VCaP (cell line): ENCODE data around the gene CXCL14.

Experiments
- H3K27ac ChIP-seq: fragments of 450-650 bp; 2 replicates; pipeline ENCODE4 v1.5.1; 2017
- CTCF ChIP-seq: fragments of 450-650 bp; conservative IDR thresholded peaks from 2 replicates; pipeline ENCODE4 v1.5.1; 2017; ENCODE audit warnings: mild to moderate bottlenecking, moderate library complexity

Gene CXCL14

GRCh38 chr5:135567661-135568060, 11.1 kb downstream of the CXCL14 start:
- no peak overlapping the region for H3K27ac ChIP-seq
- no peak for TF ChIP-seq CTCF

- TF ChIP-seq CTCF: peak; percentile 17
Measured at GRCh38 chr5:135566422-135567400, 12.1 kb downstream of the CXCL14 start.

GRCh38 chr5:135565725-135566421, 12.9 kb downstream of the CXCL14 start:
- H3K27ac ChIP-seq: no peak overlapping the region
- TF ChIP-seq CTCF: peak; percentile 97

More at GRCh38 chr5:135566422-135567400, 12.1 kb downstream of the CXCL14 start:
- H3K27ac ChIP-seq: no peak overlapping the region

- no peak for TF ChIP-seq CTCF
- H3K27ac ChIP-seq: no peak overlapping the region
Measured at GRCh38 chr5:135565266-135565665, 13.5 kb downstream of the CXCL14 start.

- no peak overlapping the region for H3K27ac ChIP-seq
- no peak for TF ChIP-seq CTCF
Measured at GRCh38 chr5:135564331-135564730, 14.5 kb downstream of the CXCL14 start.

GRCh38 chr5:135561266-135561665, 17.5 kb downstream of the CXCL14 start:
- TF ChIP-seq CTCF: no peak
- no peak overlapping the region; the same call in 1 of the 2 replicates for H3K27ac ChIP-seq

- no peak overlapping the region; the same call in 1 of the 2 replicates for H3K27ac ChIP-seq
- peak; percentile 93 for TF ChIP-seq CTCF
Measured at GRCh38 chr5:135560858-135561257, 17.9 kb downstream of the CXCL14 start.
